ENCODE data around the gene MOB3B.

GRCh38 chr9:27341545-27342294, 187.9 kb downstream of the MOB3B start:
- TF ChIP-seq, protein P1, sequence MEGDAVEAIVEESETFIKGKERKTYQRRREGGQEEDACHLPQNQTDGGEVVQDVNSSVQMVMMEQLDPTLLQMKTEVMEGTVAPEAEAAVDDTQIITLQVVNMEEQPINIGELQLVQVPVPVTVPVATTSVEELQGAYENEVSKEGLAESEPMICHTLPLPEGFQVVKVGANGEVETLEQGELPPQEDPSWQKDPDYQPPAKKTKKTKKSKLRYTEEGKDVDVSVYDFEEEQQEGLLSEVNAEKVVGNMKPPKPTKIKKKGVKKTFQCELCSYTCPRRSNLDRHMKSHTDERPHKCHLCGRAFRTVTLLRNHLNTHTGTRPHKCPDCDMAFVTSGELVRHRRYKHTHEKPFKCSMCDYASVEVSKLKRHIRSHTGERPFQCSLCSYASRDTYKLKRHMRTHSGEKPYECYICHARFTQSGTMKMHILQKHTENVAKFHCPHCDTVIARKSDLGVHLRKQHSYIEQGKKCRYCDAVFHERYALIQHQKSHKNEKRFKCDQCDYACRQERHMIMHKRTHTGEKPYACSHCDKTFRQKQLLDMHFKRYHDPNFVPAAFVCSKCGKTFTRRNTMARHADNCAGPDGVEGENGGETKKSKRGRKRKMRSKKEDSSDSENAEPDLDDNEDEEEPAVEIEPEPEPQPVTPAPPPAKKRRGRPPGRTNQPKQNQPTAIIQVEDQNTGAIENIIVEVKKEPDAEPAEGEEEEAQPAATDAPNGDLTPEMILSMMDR (IDR thresholded peaks at IDR 0.05): no peak
- TF ChIP-seq POLR2A (IDR thresholded peaks at IDR 0.05): no peak
